DMS53 treated with DMSO at 0.1 percent for 48 hours (cell line): ENCODE results near the gene DTNBP1.
A peak's percentile ranks its signal among the peaks of the same experiment; 100 is the strongest.

ENCODE experiments used
- DNase-seq: peaks from one replicate; lab custom pipeline; 2025; ENCODE audit not compliant: unreplicated experiment; lab: John Stamatoyannopoulos, UW

DTNBP1 gene

DNA sequence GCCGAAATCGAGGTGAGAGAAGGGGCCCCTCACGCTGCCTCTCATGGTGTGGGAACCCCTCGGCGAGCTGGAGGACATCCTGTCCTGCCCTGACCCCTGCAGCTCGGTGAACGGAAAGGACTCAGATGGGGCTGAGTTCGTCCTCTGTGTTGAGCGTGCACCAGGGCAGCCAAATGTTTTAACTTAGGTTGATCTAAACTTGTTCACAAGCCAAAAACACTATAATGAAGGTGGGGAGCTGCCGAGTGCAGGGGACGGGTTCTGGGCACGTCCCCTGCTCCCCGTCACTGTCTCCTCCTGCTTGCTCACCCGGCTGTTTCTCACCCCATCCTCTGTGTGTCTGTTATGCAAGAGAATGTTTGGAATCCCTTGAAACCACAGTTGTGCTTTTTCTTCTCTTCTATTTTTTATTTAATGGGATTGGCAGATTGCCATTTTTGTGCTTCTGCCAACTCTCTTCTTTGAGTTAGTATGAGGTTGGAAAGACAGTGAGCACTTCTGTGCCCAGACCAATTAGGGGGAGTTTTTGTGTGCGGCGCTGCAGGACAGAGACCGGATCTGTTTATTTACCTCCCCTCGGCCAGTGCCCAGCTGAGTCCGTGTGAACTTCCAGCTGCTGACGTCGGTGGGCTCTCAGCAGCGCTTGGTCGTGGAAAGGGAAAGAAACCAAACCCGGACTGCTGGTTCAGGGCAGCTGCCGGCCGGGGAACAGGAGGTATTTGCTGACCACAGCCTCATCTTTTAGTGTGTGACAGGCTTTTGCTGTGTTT lies 158.1 kb downstream of the DTNBP1 start:
- DNase-seq: peak; percentile 43

DNA sequence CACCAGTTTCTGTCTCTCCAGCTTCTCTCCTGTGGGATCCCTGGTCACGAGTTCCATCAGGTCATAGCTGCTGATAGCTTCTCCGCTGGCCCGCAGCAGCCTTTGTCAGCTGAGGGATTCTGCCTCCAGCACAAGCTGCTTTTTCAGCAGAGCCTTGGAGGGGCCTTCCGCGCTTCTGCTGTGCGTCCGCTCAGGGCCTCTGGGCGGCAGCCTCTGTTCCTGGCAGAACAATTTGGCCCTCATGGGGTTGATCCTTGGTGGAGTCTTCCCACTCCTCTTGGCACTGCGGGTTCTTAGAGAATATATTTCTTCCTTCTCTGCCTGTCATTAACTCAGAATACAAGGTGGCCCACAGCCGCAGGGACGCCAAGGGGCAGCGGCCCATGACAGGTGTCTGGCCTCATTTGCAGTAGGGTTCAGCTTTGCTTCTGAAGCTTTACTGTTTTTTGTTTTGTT lies 158.8 kb downstream of the DTNBP1 start:
- DNase-seq: no peak

DNA sequence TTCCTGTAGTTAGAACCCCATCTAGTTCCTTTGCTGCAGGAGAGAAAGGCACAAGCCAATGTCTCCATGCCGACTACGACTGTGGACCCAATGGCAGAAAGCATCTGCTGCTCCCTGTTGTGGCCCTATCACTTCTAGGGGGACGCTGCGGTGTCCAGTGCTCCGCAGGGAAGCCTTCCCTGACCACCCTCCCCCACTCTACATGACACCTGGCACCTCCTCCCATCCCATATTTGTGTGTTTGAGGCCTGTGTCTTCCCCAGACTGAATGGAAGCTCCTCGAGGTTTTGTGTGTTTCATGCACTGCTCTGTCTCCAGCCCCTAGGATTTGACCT lies 159.5 kb downstream of the DTNBP1 start:
- no peak for DNase-seq

DNA sequence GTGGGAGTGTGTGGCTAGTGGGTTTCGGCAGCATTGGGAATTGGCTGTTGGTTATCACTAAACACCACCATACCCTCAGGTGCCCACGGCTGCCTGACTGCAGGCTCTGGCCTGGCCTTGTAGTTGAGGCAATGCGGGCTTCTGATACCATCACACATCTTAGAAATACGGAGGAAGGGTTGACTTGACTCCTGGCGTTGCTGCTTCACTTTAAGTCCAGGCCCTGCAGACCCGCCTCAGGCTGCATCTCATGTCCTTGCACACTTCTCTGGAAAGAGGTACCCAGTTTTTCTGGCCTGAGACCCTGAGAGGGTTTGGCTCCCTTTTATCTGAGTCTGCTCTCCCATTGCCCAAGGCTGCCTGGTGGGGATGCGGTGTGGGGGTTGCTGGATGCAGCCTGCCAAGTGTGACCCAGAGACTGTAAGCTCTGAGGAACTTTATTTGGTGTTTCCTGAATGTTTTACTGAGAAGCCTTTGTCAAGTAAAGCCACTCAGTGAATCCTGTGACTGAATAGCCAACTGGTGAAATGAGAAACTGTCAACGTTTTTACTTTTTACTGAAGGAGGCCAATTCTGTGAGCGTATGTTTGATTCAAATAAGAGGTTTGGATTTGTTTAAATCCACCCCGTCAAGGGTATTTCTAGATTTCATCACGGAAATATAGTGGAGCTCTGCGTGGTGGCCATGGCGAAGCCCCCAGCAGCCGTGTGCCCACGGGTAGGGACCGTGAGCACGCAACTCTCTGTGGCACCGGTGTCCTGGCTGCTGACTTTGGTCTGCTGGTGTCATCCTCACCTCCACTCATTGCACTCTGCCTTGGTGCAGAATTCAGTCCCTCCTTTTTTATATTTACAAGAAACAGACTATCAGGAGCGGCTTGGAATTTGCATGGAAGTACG lies 160.1 kb downstream of the DTNBP1 start:
- no peak for DNase-seq

DNA sequence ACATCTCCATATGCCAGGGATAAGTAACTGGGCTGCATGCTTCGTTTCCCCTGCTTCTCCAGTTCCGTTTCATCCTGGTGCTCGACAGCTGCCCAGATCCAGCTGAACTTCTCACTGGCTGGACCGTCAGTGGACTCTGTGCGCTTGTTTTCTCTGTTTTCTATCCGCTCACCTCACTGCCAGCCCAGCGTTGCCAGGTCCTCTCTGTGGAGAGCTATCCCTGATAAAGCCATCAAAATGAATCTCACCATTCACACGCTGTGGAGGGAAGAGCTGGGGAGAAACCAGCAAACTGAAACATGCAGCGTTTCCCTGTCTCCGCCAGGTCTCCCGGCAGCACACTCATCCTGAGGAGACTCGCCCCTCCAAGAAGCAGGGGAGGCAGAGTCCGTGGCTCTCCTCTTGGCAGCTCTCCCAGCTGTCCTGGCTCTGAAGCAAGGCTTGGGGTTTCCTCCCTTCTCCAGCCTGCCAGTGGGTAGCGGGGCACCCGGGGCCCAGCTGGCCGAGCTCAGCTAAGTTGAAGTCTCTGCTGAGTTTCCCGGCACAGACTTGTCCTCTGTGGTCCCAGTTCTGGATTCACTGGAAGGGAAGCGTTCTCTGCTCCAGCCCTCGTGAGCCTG lies 160.9 kb downstream of the DTNBP1 start:
- no peak for DNase-seq

DNA sequence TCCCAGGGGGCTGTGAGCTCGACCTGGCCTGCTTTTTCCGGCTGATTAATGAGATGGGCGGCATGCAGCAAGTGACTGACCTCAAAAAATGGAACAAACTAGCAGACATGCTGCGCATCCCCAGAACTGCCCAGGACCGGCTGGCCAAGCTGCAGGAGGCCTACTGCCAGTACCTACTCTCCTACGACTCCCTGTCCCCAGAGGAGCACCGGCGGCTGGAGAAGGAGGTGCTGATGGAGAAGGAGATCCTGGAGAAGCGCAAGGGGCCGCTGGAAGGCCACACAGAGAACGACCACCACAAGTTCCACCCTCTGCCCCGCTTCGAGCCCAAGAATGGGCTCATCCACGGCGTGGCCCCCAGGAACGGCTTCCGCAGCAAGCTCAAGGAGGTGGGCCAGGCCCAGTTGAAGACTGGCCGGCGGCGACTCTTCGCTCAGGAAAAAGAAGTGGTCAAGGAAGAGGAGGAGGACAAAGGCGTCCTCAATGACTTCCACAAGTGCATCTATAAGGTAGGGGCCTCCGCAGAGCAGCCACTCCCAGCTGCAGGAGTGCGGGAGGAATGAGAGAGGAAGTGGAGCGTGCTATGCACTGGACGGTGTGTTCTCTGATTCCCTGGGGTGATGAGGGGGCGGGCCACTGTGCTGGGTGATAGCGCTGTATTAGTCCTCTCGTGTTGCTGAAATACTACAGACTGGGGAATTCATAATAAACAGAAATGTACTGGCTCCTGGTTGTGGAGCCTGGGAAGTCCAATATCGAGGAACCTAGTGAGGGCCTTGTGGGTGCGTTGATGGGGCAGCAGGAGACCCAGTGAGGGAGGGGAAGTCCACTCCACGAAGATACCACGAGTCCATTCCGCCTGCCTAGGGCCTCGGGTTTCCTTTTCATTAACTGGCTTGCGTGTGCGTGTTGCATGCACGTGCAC lies 161.7 kb downstream of the DTNBP1 start:
- DNase-seq: no peak

DNA sequence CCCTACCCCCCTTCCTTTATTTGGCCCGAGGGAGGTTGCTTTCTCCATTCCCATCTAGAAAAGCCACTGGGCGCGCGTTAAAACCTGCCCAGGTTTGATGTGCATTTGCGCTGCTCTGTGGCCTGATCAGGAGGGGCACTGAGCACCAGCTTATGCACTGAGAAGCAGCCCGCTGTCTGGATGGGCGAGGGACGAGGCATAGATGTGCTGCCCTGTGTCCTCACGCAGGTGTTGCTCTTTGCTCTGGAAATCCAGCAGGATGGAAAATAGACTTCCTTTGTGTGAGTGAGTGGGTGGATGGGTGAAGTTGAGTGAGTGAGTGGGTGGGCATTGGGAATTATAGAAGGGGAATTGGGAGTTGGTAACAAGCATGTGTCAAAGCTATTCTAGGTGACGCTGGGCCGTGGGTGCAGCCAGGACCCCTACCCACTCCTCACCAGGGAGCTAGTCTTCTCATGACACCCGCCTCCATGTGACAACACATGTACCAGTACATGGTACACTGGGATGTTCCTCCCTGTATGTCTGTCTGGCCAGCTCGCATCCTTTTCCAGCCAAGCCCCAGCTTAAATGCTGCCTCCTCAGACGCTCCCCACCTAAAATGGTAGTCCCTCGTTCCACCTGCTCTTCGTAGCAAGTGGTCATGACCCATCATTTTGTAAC lies 162.6 kb downstream of the DTNBP1 start:
- no peak for DNase-seq

DNA sequence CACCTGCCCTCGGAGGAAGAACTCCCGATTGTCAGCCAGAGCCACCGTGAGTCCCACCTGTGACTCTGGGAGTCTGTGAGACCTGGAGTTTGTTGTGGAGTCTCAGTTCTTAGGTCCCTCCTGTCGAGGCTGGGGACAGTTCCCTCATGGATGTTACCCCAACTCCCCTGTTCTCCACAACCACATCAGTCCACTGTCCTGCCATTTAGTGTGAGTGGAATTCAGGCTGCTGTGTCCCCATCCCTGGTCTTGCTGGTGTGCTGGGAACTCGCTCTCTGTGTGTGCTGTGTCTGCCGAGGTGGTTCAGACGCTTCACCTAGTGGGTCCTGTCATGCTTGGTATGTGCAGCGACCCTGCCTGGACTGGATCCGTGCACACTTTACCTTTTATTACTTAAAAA lies 163.2 kb downstream of the DTNBP1 start:
- DNase-seq: no peak

DNA sequence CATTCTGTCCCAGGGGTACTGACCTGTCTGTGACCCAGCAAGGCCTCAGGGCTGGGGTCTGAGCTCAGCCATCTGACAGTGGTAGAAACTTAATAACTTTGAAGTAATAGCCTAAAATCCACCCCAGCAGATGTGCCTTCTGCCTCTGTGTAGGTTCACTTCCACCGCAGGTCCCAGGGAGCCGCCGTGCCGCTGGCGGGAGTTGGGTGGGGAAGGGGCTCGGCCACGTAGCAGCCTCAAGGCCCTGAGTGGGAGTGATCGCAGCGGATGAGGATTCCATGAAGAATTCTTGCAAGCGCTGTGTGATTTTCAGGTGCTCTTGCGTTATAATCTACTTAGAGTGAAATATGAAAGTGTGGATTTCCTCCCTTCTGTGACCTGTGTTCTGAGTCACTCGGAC lies 163.7 kb downstream of the DTNBP1 start:
- no peak for DNase-seq

DNA sequence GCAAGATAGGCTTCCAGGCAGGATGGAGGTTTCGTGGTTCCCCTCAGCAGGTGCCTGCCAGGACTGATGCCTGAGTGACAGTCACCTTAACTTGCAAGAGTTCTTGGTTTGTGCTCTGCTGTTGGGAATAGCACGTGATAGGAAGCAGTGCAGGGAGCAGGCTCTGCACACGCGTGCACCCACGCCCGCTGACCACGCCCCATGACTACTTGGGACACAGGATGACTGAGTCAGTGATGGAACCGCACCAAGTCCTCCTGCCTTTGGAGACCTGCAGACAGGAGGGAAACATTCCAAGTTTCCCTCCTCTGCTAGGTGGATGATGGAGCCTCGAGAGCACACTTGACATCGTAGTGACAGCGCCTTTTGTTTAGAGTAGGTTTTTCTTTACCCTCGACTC lies 164.2 kb downstream of the DTNBP1 start:
- no peak for DNase-seq

DNA sequence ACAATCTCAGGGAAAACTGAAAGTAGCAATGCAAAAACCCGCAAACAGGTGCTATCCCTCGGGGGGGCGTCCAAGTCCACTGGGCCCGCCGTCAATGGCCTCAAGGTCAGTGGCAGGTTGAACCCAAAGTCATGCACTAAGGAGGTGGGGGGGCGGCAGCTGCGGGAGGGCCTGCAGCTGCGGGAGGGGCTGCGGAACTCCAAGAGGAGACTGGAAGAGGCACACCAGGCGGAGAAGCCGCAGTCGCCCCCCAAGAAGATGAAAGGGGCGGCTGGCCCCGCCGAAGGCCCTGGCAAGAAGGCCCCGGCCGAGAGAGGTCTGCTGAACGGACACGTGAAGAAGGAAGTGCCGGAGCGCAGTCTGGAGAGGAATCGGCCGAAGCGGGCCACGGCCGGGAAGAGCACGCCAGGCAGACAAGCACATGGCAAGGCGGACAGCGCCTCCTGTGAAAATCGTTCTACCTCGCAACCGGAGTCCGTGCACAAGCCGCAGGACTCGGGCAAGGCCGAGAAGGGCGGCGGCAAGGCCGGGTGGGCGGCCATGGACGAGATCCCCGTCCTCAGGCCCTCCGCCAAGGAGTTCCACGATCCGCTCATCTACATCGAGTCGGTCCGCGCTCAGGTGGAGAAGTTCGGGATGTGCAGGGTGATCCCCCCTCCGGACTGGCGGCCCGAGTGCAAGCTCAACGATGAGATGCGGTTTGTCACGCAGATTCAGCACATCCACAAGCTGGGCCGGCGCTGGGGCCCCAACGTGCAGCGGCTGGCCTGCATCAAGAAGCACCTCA lies 166.3 kb downstream of the DTNBP1 start:
- DNase-seq: no peak

DNA sequence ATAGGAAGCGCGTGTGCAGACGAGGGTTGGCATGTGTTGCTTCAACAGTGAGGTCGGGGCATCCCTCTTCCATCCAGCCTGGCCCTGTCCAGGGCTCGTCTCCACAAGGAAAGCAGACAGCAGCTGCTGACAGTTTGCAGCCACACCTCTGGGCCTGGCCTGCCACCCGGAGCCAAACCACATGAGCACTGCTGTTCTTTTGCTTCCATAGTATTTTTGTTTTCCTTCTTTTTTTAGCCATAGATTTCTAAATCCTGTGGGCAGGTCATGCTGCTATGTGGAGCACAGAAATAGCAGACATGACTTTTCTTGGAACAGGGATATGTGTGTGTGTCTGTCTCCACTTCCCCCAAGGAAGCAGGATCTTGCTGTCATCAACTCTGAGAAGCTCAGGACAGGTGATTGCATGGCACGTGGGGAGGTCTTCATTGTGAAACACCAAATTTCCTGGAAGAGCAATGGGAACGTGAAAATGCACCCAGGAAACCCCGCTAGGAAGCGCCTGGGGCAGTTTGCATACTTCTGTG lies 167.4 kb downstream of the DTNBP1 start:
- no peak for DNase-seq

DNA sequence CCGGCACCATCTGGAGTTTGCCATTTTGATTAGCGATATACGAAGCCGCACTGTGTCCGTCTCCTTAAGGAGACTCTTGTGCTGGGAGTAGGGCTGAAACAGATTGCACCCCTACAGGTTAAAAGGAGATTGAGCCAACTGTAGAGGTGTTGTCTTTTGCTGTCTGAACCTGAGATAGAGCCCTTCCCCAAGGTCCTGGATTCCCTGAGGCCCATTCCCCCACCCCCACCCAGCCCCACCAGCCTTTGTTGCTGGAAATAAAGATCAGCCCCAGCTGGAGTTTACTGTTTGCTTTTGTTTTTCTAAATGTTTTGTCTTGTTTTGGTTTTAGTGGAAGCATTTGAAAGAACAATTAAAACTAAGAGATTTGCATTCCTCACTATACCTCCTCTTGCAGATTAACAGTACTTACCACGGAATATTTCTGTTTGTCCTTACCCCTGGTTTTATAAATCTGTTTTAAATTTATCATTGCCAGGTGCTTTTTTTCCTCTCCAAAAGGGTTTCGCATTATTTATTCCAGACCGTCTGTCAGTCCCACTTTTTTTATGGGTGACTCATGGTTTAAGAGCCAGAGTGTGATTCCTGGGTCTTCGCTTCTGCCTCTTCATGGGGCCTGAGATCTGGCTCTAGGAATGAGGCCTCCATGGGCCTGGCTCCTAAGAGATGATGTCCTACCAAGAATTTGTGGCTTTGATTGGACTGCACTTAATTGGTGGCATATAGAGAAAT lies 169.2 kb downstream of the DTNBP1 start:
- no peak for DNase-seq

DNA sequence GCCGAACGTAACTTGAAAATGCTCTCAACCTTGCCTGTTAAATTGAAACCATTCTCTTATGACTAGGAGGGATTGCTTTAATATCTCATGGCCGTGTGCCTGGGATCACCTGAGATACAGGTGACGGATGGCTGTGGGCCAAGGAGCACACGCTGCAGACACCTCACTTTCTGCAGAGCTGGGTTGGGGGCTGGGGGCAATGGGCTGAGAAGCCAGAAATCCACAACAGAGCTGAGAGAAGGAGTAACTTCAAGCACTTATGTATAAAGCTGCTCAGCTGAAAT lies 170.9 kb downstream of the DTNBP1 start:
- DNase-seq: no peak

DNA sequence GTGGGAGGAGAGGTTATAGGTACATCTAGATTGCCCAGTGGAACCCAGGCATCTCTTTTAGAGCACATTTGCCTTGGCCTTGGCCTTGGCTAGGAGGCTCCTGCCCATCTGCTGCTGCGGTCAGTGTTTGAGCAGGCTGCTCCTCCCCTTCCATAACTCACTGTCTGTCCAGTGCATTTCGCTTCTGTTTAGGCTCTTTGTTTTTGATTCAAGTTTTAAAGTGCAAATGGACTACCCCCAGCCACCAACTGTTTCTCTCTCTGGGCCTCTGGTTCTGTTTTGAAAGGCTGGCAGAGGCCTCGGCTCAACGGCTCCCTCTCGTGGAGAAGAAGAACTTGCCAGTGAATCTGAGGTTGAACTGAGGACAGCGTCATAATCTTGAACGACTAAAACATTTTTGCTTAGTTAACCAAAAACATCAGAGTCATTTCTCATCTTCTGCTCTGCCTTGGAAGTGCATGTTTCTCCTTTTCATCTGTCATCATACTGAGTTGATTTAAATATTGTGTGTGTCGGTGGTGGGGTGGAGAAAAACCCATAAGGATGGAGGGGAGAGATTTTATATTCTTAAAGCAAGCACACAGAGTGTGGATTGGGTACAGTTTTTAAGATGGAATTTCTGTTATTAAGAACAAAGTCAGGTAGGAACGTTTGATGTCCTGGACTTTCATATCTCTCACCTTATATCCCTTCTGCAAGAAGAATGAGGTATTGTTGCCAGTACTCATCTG lies 171.4 kb downstream of the DTNBP1 start:
- DNase-seq: peak; percentile 38

DNA sequence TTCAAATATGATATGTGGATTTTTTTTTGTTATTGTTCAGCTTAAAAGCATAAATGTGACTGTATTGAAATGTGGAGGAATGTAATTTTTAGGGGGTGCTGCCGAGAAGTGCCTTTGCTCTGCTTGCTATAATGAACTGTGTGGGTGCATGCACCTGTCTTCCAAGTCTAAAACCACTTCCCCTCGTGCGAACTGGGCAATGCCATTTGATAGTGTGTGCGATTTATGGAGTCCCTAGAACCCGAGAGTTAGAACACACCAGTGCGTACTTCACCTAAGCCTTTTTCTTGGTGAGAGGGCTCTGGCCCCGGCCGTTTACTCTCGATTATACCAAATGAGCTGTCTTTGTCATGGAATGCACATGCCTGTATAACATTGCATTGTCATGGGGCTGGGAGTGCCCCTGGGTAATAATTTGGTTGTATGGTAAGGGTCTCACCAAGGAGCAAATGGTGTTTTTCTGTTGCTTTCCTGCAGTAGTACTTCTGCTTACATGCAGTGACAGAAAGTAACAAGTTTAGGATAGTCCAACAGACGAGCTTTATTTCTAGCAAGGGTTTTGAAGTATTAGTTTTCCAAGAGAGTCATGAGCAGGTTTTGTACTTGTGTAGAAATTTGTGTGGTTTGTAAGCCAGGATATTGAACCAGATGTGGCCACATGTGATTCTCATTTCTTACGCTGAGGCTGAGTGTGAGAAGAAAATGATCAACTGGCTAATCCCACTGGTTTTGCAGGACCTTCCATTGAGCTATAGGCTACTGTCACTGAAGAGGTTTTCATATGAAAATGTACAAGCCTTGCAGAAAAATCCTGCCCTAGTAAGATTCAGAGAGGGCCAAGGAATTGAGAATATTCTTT lies 172.4 kb downstream of the DTNBP1 start:
- DNase-seq: no peak

DNA sequence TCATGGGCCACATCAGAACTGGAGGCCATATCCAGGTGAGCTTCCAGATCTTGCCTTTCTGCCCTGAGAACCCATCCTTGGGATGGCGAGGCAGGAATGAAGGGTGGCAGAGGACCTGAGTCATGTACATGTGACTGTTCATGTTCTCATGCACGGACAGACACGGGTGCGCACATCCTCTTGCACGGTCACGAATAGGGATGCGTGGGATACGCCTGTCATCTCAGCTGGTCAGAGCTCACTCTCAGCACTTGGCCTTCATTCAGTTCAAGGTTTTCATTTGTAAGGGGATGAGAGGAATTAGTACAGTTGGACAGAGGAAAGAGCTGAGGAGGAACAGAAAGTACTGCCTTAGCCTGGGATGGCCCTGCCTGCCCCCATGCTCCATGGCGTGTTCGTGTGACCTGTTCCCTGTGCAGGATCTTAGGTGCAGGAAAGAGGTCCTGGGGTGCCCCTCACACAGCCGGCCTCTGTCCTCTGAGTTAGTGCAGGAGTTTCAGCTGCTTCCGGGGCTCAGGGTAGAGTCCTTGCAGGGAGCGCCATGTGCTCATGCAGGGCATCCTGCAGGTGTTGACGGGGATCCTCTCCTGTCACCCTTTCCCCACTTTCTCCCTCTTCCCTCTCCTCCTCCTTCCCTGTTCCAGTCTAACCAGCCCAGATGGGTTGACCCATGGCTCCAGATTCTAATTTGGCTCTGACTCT lies 173.4 kb downstream of the DTNBP1 start:
- no peak for DNase-seq
